Activated CD4-positive, alpha-beta T cell treated with anti-CD3 and anti-CD28 coated beads, Interleukin-2, Interleukin-4, amounts not matched to agents 100 ng/mL and 50 ng/mL, durations not matched to agents 16 hours and 8 hours (primary cell): ENCODE results near the gene SORBS2.

Experiments
- DNase-seq: peaks from one replicate; pipeline ENCODE4 v3.0.0-alpha.2; 2020; ENCODE audit warnings: low spot score

SORBS2 gene

GRCh38 chr4:185774845-185775680 is 36.9 kb downstream of the SORBS2 start:
- DNase-seq: no peak

- no peak for DNase-seq
These were observed 37.8 kb downstream of the SORBS2 start for GRCh38 chr4:185774131-185774653.

GRCh38 chr4:185773419-185773818 is 38.6 kb downstream of the SORBS2 start:
- DNase-seq: no peak

- DNase-seq: no peak
These were observed 39.5 kb downstream of the SORBS2 start for GRCh38 chr4:185772391-185773093.

GRCh38 chr4:185771711-185772390 is 40.1 kb downstream of the SORBS2 start:
- no peak for DNase-seq

- no peak for DNase-seq
These were observed 44.5 kb downstream of the SORBS2 start for GRCh38 chr4:185767528-185767927.

GRCh38 chr4:185764876-185765275 is 47.1 kb downstream of the SORBS2 start:
- DNase-seq: no peak

- no peak for DNase-seq
These were observed 50.4 kb downstream of the SORBS2 start for GRCh38 chr4:185761352-185762235.

- no peak for DNase-seq
These were observed 53.2 kb downstream of the SORBS2 start for GRCh38 chr4:185758807-185759206.

GRCh38 chr4:185755451-185755850 is 56.5 kb downstream of the SORBS2 start:
- DNase-seq: no peak

GRCh38 chr4:185754961-185755360 is 57.0 kb downstream of the SORBS2 start:
- no peak for DNase-seq

- no peak for DNase-seq
These were observed 59.1 kb downstream of the SORBS2 start for GRCh38 chr4:185752872-185753271.

- DNase-seq: no peak
These were observed 62.1 kb downstream of the SORBS2 start for GRCh38 chr4:185749858-185750257.

- DNase-seq: no peak
These were observed 63.0 kb downstream of the SORBS2 start for GRCh38 chr4:185748901-185749390.

GRCh38 chr4:185745891-185746290 is 66.1 kb downstream of the SORBS2 start:
- DNase-seq: no peak

- no peak for DNase-seq
These were observed 67.0 kb downstream of the SORBS2 start for GRCh38 chr4:185744946-185745345.

GRCh38 chr4:185744488-185744862 is 67.5 kb downstream of the SORBS2 start:
- no peak for DNase-seq

- DNase-seq: no peak
These were observed 68.1 kb downstream of the SORBS2 start for GRCh38 chr4:185743722-185744487.

- no peak for DNase-seq
These were observed 69.2 kb downstream of the SORBS2 start for GRCh38 chr4:185742766-185743165.

- no peak for DNase-seq
These were observed 70.2 kb downstream of the SORBS2 start for GRCh38 chr4:185741795-185742194.

GRCh38 chr4:185740471-185740873 is 71.5 kb downstream of the SORBS2 start:
- no peak for DNase-seq
